ENCODE measurements around the gene MAGIX.
"Not testable (repeated sequence)": the region's sequence is repeated elsewhere in the genome, so short reads cannot be mapped to it uniquely, and the experiment has no call there.

The MAGIX gene

GRCh38 chrX:49162620-49163019 lies at the start of gene MAGIX:
Gene MAGIX (plus strand): TSS chrX:49162758. CDS start chrX:49162890, 132 bp downstream.
- Histone ChIP-seq H3K9me3 (ENCODE audit: control insufficient read depth, insufficient read depth, low read length) (no peaks in the 10 kb centered on the region), H3K4me1 (ENCODE audit: control insufficient read depth, insufficient read depth, low read length) (no peaks in the 10 kb centered on the region), H3K4me3 (ENCODE audit: low read length) (peak within 1 kb of the TSS; percentile 45; the same call in 1 of the 2 replicates), H3K27ac (ENCODE audit: low read length) (no peak within 1 kb of the TSS), H3K27me3 (ENCODE audit: control insufficient read depth, insufficient read depth, low read length) (0 out of 2 replicates have a peak, but pooled peaks cover 1% of the 10 kb centered on the region), H3K36me3 (ENCODE audit: control insufficient read depth, insufficient read depth, low read length) (no peaks in the 10 kb centered on the region)
- WGBS (ENCODE audit: insufficient coverage, insufficient read length) = no CpG with 5 or more reads among the region's 28 CpGs
- DNase-seq (ENCODE audit: low read depth, low spot score) = no peak

DNA sequence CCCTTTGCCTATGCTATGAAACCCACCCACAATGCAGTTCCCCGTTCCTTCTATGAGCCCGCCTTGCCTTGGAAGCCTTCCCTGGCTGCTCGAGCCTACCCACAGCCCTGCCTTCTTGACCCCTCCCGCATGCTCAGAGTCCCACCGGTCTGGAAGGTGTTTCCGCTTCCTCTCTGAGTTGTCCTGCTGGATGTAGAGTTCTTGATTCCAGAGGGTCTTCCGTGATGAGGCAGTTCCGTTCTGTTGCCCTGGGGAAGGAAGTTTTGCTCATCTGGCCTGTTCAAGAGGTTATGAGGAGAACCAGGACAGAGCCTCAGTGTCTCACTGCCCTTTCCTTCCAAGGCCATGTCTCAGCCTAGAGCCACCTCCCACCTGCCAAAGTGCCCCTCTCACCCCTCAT lies 46.5 kb upstream of the MAGIX start:
- peaks cover 4% of the 10 kb centered on the region; the same call in 1 of the 2 replicates for H3K36me3 ChIP-seq (ENCODE audit: control insufficient read depth, insufficient read depth, low read length)
- H3K4me1 ChIP-seq (ENCODE audit: control insufficient read depth, insufficient read depth, low read length) = no peaks in the 10 kb centered on the region
- WGBS (ENCODE audit: insufficient coverage, insufficient read length) = no CpG with 5 or more reads among the region's 8 CpGs
- H3K9me3 ChIP-seq (ENCODE audit: control insufficient read depth, insufficient read depth, low read length) = no peaks in the 10 kb centered on the region
- no peak for DNase-seq (ENCODE audit: low read depth, low spot score)
- no peaks in the 10 kb centered on the region for H3K27me3 ChIP-seq (ENCODE audit: control insufficient read depth, insufficient read depth, low read length)
- no peak overlapping the region for H3K27ac ChIP-seq (ENCODE audit: low read length)
- no peak overlapping the region for H3K4me3 ChIP-seq (ENCODE audit: low read length)

DNA sequence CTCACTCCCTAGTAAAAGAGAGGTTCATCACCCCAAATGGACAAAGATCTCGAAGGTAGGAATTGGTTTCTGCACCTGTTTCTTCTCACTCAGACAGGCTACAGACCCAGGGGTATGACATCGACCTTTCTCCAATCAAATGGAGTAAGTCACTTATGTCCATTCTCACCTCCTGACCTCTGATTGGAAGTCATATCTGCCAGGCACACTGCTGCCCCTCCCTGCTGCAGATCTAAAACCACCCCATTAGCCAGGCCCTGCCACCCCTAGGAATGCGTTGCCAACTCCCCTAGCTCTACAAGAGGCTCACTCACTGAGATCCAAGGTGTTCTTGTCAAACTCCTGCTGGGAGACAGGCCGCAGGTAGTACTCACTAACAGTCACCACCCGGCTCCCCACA lies 45.8 kb upstream of the MAGIX start:
- no CpG with 5 or more reads among the region's 5 CpGs for WGBS (ENCODE audit: insufficient coverage, insufficient read length)
- H3K9me3 ChIP-seq (ENCODE audit: control insufficient read depth, insufficient read depth, low read length) = no peaks in the 10 kb centered on the region
- no peak overlapping the region for H3K4me3 ChIP-seq (ENCODE audit: low read length)
- no peak overlapping the region for H3K27ac ChIP-seq (ENCODE audit: low read length)
- H3K4me1 ChIP-seq (ENCODE audit: control insufficient read depth, insufficient read depth, low read length) = no peaks in the 10 kb centered on the region
- peaks cover 4% of the 10 kb centered on the region; the same call in 1 of the 2 replicates for H3K36me3 ChIP-seq (ENCODE audit: control insufficient read depth, insufficient read depth, low read length)
- no peak for DNase-seq (ENCODE audit: low read depth, low spot score)
- no peaks in the 10 kb centered on the region for H3K27me3 ChIP-seq (ENCODE audit: control insufficient read depth, insufficient read depth, low read length)

DNA sequence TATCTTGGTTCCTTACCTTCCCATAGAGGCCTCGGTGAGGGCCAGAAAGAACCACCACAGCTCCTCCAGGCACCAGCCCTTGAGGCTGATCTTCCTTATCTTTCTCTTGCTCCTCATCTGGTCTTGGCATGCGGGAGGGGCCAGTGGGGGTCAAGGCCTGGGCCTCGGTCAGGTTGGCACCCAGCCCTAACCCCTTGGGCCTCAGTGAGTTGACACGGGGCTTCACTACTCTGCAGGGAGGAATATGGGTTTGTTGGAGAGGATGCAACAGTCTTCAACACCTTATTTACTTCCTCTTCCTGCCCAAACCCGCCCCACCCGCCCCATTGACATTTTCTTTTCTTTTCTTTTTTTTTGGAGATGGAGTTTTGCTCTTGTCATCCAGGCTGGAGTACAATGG lies 45.0 kb upstream of the MAGIX start:
- no peaks in the 10 kb centered on the region for H3K4me1 ChIP-seq (ENCODE audit: control insufficient read depth, insufficient read depth, low read length)
- H3K9me3 ChIP-seq (ENCODE audit: control insufficient read depth, insufficient read depth, low read length) = no peaks in the 10 kb centered on the region
- WGBS (ENCODE audit: insufficient coverage, insufficient read length) = no CpG with 5 or more reads among the region's 6 CpGs
- no peak overlapping the region for H3K4me3 ChIP-seq (ENCODE audit: low read length)
- peaks cover 4% of the 10 kb centered on the region; the same call in 1 of the 2 replicates for H3K36me3 ChIP-seq (ENCODE audit: control insufficient read depth, insufficient read depth, low read length)
- no peak overlapping the region for H3K27ac ChIP-seq (ENCODE audit: low read length)
- DNase-seq (ENCODE audit: low read depth, low spot score) = no peak
- no peaks in the 10 kb centered on the region for H3K27me3 ChIP-seq (ENCODE audit: control insufficient read depth, insufficient read depth, low read length)

DNA sequence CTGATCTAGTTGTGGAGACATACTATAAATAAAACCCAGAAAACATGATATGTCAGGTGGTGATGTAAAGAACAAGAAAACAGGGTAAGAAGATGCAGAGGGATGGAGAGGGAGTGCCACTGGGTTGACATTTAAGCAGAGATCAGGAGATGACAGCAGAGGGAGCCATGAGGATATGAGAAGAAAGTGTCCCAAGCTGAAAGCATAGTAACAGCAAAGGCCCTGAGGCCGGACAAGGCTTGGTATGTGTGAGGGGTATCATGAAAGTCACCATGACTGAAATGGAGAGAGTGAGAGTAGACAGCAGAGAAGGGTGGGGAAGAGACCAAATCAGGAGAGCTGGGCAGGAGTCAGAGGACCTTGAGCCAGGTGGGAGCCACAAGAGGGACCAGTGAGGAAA lies 42.5 kb upstream of the MAGIX start:
- Histone ChIP-seq H3K4me3 (ENCODE audit: low read length) (no peak overlapping the region), H3K4me1 (ENCODE audit: control insufficient read depth, insufficient read depth, low read length) (no peaks in the 10 kb centered on the region), H3K27me3 (ENCODE audit: control insufficient read depth, insufficient read depth, low read length) (no peaks in the 10 kb centered on the region), H3K36me3 (ENCODE audit: control insufficient read depth, insufficient read depth, low read length) (no peaks in the 10 kb centered on the region; the same call in 1 of the 2 replicates), H3K9me3 (ENCODE audit: control insufficient read depth, insufficient read depth, low read length) (no peaks in the 10 kb centered on the region), H3K27ac (ENCODE audit: low read length) (no peak overlapping the region)
- no peak for DNase-seq (ENCODE audit: low read depth, low spot score)
- no CpG with 5 or more reads among the region's 1 CpG for WGBS (ENCODE audit: insufficient coverage, insufficient read length)

- no peaks in the 10 kb centered on the region for H3K27me3 ChIP-seq (ENCODE audit: control insufficient read depth, insufficient read depth, low read length)
- H3K4me3 ChIP-seq (ENCODE audit: low read length) = no peak overlapping the region
- no peak overlapping the region for H3K27ac ChIP-seq (ENCODE audit: low read length)
- no peaks in the 10 kb centered on the region for H3K4me1 ChIP-seq (ENCODE audit: control insufficient read depth, insufficient read depth, low read length)
- WGBS (ENCODE audit: insufficient coverage, insufficient read length) = no CpG with 5 or more reads among the region's 5 CpGs
- no peaks in the 10 kb centered on the region for H3K36me3 ChIP-seq (ENCODE audit: control insufficient read depth, insufficient read depth, low read length)
- DNase-seq (ENCODE audit: low read depth, low spot score) = no peak
- no peaks in the 10 kb centered on the region for H3K9me3 ChIP-seq (ENCODE audit: control insufficient read depth, insufficient read depth, low read length)
Measured at GRCh38 chrX:49122499-49122898, 40.1 kb upstream of the MAGIX start.

- not testable (repeated sequence) for H3K27ac ChIP-seq (ENCODE audit: low read length); H3K4me3 ChIP-seq (ENCODE audit: low read length); H3K36me3 ChIP-seq (ENCODE audit: control insufficient read depth, insufficient read depth, low read length); H3K4me1 ChIP-seq (ENCODE audit: control insufficient read depth, insufficient read depth, low read length); DNase-seq (ENCODE audit: low read depth, low spot score); H3K9me3 ChIP-seq (ENCODE audit: control insufficient read depth, insufficient read depth, low read length); H3K27me3 ChIP-seq (ENCODE audit: control insufficient read depth, insufficient read depth, low read length)
- WGBS (ENCODE audit: insufficient coverage, insufficient read length) = no CpG with 5 or more reads among the region's 13 CpGs
Measured at GRCh38 chrX:49127742-49128258, 34.8 kb upstream of the MAGIX start.

DNA sequence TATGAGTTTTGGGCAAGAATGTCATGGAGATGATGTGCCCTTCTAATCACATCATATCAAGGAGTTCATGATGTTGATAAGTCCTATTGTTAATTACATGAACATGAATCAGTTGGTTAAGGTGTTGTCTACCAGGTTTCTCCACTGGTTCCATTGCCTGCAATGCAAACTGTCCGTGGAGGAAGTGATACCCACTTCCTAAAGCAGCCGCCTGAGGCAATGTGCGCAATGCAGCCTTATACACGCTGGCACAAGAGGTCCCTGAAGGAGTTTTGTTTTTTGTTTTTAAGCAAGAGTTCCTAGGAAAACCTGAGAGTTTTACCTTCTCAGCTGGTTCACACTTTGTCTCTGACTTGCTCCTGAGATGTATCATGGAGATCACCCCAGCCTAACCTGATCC lies 33.1 kb upstream of the MAGIX start:
- WGBS (ENCODE audit: insufficient coverage, insufficient read length) = no CpG with 5 or more reads among the region's 4 CpGs
- Histone ChIP-seq H3K9me3 (ENCODE audit: control insufficient read depth, insufficient read depth, low read length) (no peaks in the 10 kb centered on the region), H3K27ac (ENCODE audit: low read length) (no peak overlapping the region), H3K4me3 (ENCODE audit: low read length) (no peak overlapping the region), H3K4me1 (ENCODE audit: control insufficient read depth, insufficient read depth, low read length) (no peaks in the 10 kb centered on the region), H3K27me3 (ENCODE audit: control insufficient read depth, insufficient read depth, low read length) (no peaks in the 10 kb centered on the region), H3K36me3 (ENCODE audit: control insufficient read depth, insufficient read depth, low read length) (no peaks in the 10 kb centered on the region)
- DNase-seq (ENCODE audit: low read depth, low spot score) = no peak

GRCh38 chrX:49132275-49132674 lies 30.3 kb upstream of the MAGIX start:
- H3K27me3 ChIP-seq (ENCODE audit: control insufficient read depth, insufficient read depth, low read length); H3K36me3 ChIP-seq (ENCODE audit: control insufficient read depth, insufficient read depth, low read length); H3K4me1 ChIP-seq (ENCODE audit: control insufficient read depth, insufficient read depth, low read length); H3K4me3 ChIP-seq (ENCODE audit: low read length); H3K9me3 ChIP-seq (ENCODE audit: control insufficient read depth, insufficient read depth, low read length); H3K27ac ChIP-seq (ENCODE audit: low read length); DNase-seq (ENCODE audit: low read depth, low spot score): not testable (repeated sequence)
- no CpG with 5 or more reads among the region's 7 CpGs for WGBS (ENCODE audit: insufficient coverage, insufficient read length)

DNA sequence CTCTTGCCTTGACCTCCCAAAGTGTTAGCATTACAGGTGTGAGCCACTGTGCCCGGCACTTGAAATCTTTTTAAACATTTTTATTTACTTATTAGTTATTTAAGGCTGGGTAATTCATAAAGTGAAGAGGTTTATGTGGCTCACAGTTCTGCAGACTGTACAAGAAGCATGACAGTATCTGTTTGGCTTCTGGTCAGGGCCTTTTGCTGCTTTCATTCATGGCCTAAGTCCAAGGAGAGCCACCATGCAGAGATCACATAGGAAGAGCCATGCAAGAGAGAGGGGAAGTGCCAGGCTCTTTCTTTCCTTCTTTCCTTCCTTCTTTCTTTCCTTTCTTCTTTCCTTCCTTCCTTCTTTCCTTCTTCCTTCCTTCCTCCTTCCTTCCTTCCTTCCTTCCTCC lies 28.8 kb upstream of the MAGIX start:
- Histone ChIP-seq H3K4me3 (ENCODE audit: low read length) (no peak overlapping the region), H3K27me3 (ENCODE audit: control insufficient read depth, insufficient read depth, low read length) (no peaks in the 10 kb centered on the region), H3K9me3 (ENCODE audit: control insufficient read depth, insufficient read depth, low read length) (no peaks in the 10 kb centered on the region), H3K36me3 (ENCODE audit: control insufficient read depth, insufficient read depth, low read length) (no peaks in the 10 kb centered on the region), H3K4me1 (ENCODE audit: control insufficient read depth, insufficient read depth, low read length) (no peaks in the 10 kb centered on the region), H3K27ac (ENCODE audit: low read length) (no peak overlapping the region)
- no CpG with 5 or more reads among the region's 1 CpG for WGBS (ENCODE audit: insufficient coverage, insufficient read length)
- DNase-seq (ENCODE audit: low read depth, low spot score) = no peak

GRCh38 chrX:49137492-49137891 lies 25.1 kb upstream of the MAGIX start:
- DNase-seq (ENCODE audit: low read depth, low spot score) = no peak
- H3K9me3 ChIP-seq (ENCODE audit: control insufficient read depth, insufficient read depth, low read length) = no peaks in the 10 kb centered on the region
- no peak overlapping the region for H3K27ac ChIP-seq (ENCODE audit: low read length)
- WGBS (ENCODE audit: insufficient coverage, insufficient read length) = no CpG with 5 or more reads among the region's 1 CpG
- H3K27me3 ChIP-seq (ENCODE audit: control insufficient read depth, insufficient read depth, low read length) = no peaks in the 10 kb centered on the region
- no peaks in the 10 kb centered on the region for H3K36me3 ChIP-seq (ENCODE audit: control insufficient read depth, insufficient read depth, low read length)
- no peaks in the 10 kb centered on the region for H3K4me1 ChIP-seq (ENCODE audit: control insufficient read depth, insufficient read depth, low read length)
- no peak overlapping the region for H3K4me3 ChIP-seq (ENCODE audit: low read length)
